ENCODE data around the gene ERG28.

The ERG28 gene

GRCh38 chr14:75657331-75657730, 3.3 kb downstream of the ERG28 start:
- DNase-seq: no peak

GRCh38 chr14:75655235-75655634, 5.4 kb downstream of the ERG28 start:
- DNase-seq: no peak

GRCh38 chr14:75654127-75654732, 6.4 kb downstream of the ERG28 start:
- peak; percentile 65 to 71 for DNase-seq

GRCh38 chr14:75653563-75653962, 7.1 kb downstream of the ERG28 start:
- DNase-seq: no peak

GRCh38 chr14:75650253-75651058, 10.2 kb downstream of the ERG28 start:
- no peak for DNase-seq

- no peak for DNase-seq
Observed at GRCh38 chr14:75649773-75650172, 10.9 kb downstream of the ERG28 start.

GRCh38 chr14:75649337-75649736, 11.3 kb downstream of the ERG28 start:
- DNase-seq: no peak

- DNase-seq: no peak
Observed at GRCh38 chr14:75648066-75648838, 12.4 kb downstream of the ERG28 start.

- DNase-seq: no peak
Observed at GRCh38 chr14:75647640-75648039, 13.0 kb downstream of the ERG28 start.

GRCh38 chr14:75646762-75647161, 13.9 kb downstream of the ERG28 start:
- DNase-seq: no peak

- no peak for DNase-seq
Observed at GRCh38 chr14:75645056-75645455, 15.6 kb downstream of the ERG28 start.

- no peak for DNase-seq
Observed at GRCh38 chr14:75643985-75644384, 16.7 kb downstream of the ERG28 start.

GRCh38 chr14:75640876-75641275, 19.8 kb downstream of the ERG28 start:
- DNase-seq: no peak

GRCh38 chr14:75636100-75636692, 24.5 kb downstream of the ERG28 start:
- DNase-seq: no peak

GRCh38 chr14:75634848-75635247, 25.8 kb downstream of the ERG28 start:
- DNase-seq: no peak

GRCh38 chr14:75631453-75631831, 29.2 kb downstream of the ERG28 start:
- DNase-seq: no peak

GRCh38 chr14:75630695-75631452, 29.8 kb downstream of the ERG28 start:
- no peak for DNase-seq

GRCh38 chr14:75628816-75629215, 31.9 kb downstream of the ERG28 start:
- DNase-seq: no peak

- DNase-seq: no peak
Observed at GRCh38 chr14:75627406-75627805, 33.3 kb downstream of the ERG28 start.

- DNase-seq: no peak
Observed at GRCh38 chr14:75626863-75627262, 33.8 kb downstream of the ERG28 start.

- no peak for DNase-seq
Observed at GRCh38 chr14:75626396-75626795, 34.3 kb downstream of the ERG28 start.

GRCh38 chr14:75625034-75625433, 35.6 kb downstream of the ERG28 start:
- DNase-seq: no peak

- no peak for DNase-seq
Observed at GRCh38 chr14:75619548-75619947, 41.1 kb downstream of the ERG28 start.

All from Kasumi-1 (cell line).